H1 (cell line): ENCODE results near the gene NMB. TPM values are rescaled to one million over a fixed set of nuclear protein-coding genes. Genes with fewer than 3 reads are reported as not detected.
A peak's percentile ranks its signal among the peaks of the same experiment; 100 is the strongest.

ENCODE experiments used
- CTCF ChIA-PET: fragments of 300-600 bp; sonication (Branson Sonifier 250); formaldehyde crosslinking; loops from one replicate; lab custom pipeline; 2021; ENCODE audit not compliant: partially characterized antibody; lab: Charles Lee
- POLR2A ChIA-PET: fragments of 300-600 bp; sonication (Branson Sonifier 250); formaldehyde crosslinking; loops from one replicate; lab custom pipeline; 2021; ENCODE audit warnings: inconsistent platforms; ENCODE audit not compliant: partially characterized antibody; lab: Charles Lee
- DNase-seq, 2 experiments: peaks; one replicate each; pipeline versions ENCODE4 v3.0.0 to v3.0.0-alpha.2; 2010 to 2022; ENCODE audit warnings: low spot score in 2 of 2, low read depth in 1 of 2, mixed read lengths in 1 of 2
- FAIRE-seq: peaks from 2 replicates; lab custom pipeline; 2011; peaks lifted over from hg19 to GRCh38; lab: Jason Lieb, UNC
- H2AFZ ChIP-seq: 2 replicates; pipeline ENCODE4 v1.8.1; 2012; ENCODE audit warnings: low read length, inconsistent platforms
- H2AK5ac ChIP-seq: 2 replicates; pipeline ENCODE4 v1.6.1; 2013; ENCODE audit warnings: low read depth, low read length
- H2BK120ac ChIP-seq: replicated peaks from 2 replicates; pipeline ENCODE3; 2013; ENCODE audit warnings: low read depth, low read length, inconsistent platforms
- H2BK12ac ChIP-seq: 2 replicates; pipeline ENCODE4 v1.6.1; 2013; ENCODE audit warnings: low read depth, low read length
- H2BK15ac ChIP-seq: 2 replicates; pipeline ENCODE4 v1.6.1; 2013; ENCODE audit warnings: low read length
- H2BK20ac ChIP-seq: 2 replicates; pipeline ENCODE4 v1.6.1; 2013; ENCODE audit warnings: low read length
- H2BK5ac ChIP-seq: 2 replicates; pipeline ENCODE4 v1.6.1; 2013; ENCODE audit warnings: low read depth, low read length
- H3K14ac ChIP-seq: 2 replicates; pipeline ENCODE4 v1.6.1; 2013; ENCODE audit warnings: inconsistent platforms; ENCODE audit not compliant: insufficient read length
- H3K18ac ChIP-seq: 2 replicates; pipeline ENCODE4 v1.6.1; 2013; ENCODE audit warnings: low read length; ENCODE audit errors: extremely low read depth
- H3K23ac ChIP-seq: 2 replicates; pipeline ENCODE4 v1.6.1; 2013; ENCODE audit warnings: inconsistent platforms; ENCODE audit not compliant: insufficient read length
- H3K23me2 ChIP-seq: 2 replicates; pipeline ENCODE4 v1.6.1; 2013; ENCODE audit warnings: low read depth, low read length
- H3K27ac ChIP-seq: 2 replicates; pipeline ENCODE4 v1.6.1; 2011; ENCODE audit warnings: low read depth, low read length, inconsistent platforms
- H3K27me3 ChIP-seq, 4 experiments: replicated peaks in 1 of 4; 1 replicate in 1 of 4; 2 replicates in 3 of 4; pipeline versions ENCODE4 v1.6.1 to v1.8.1; 2011 to 2013; ENCODE audit warnings: low read length in 3 of 4, mild to moderate bottlenecking in 3 of 4, inconsistent platforms in 2 of 4, mixed read lengths in 2 of 4, moderate library complexity in 1 of 4; ENCODE audit not compliant: control insufficient read depth in 3 of 4, insufficient read depth in 3 of 4; ENCODE audit errors: extremely low read depth in 1 of 4
- H3K36me3 ChIP-seq, 4 experiments: 2 replicates each; pipeline versions ENCODE4 v1.6.1 to v1.8.1; 2011 to 2013; ENCODE audit warnings: mild to moderate bottlenecking in 4 of 4, low read length in 3 of 4, moderate library complexity in 2 of 4, control low read depth in 1 of 4, inconsistent platforms in 1 of 4; ENCODE audit not compliant: insufficient read depth in 4 of 4, control insufficient read depth in 2 of 4
- H3K4ac ChIP-seq: replicated peaks from 2 replicates; pipeline ENCODE3; 2013; ENCODE audit warnings: low read length, low read depth, mixed read lengths, inconsistent platforms; ENCODE audit not compliant: insufficient read length
- H3K4me1 ChIP-seq, 4 experiments: replicated peaks in 1 of 4; 1 replicate in 1 of 4; 2 replicates in 3 of 4; pipeline versions ENCODE4 v1.6.1 to v1.8.1; 2011 to 2013; ENCODE audit warnings: low read length in 3 of 4, inconsistent platforms in 2 of 4, mixed read lengths in 1 of 4; ENCODE audit not compliant: insufficient read depth in 4 of 4, control insufficient read depth in 3 of 4
- H3K4me2 ChIP-seq, 2 experiments: 2 replicates each; pipeline versions ENCODE4 v1.6.1 to v1.8.1; 2011 to 2013; ENCODE audit warnings: low read depth in 2 of 2, low read length in 2 of 2, control low read depth in 1 of 2, inconsistent platforms in 1 of 2, mild to moderate bottlenecking in 1 of 2; ENCODE audit not compliant: insufficient read depth in 1 of 2
- H3K4me3 ChIP-seq, 4 experiments: fragments of 200-600, 300-600 bp in 1 of 4; sonication (generic), shearing (Covaris generic), sonication (Bioruptor Twin) in 1 of 4; 2 replicates each; pipeline versions ENCODE4 v1.5.1 to v1.8.1; 2011 to 2016; ENCODE audit warnings: low read length in 4 of 4, low read depth in 3 of 4, control low read depth in 2 of 4, inconsistent platforms in 2 of 4, mild to moderate bottlenecking in 2 of 4, mixed read lengths in 1 of 4, moderate library complexity in 1 of 4; ENCODE audit not compliant: insufficient read depth in 2 of 4; ENCODE audit errors: extremely low read depth in 1 of 4
- H3K56ac ChIP-seq: replicated peaks from 2 replicates; pipeline ENCODE3; 2013; ENCODE audit warnings: low read depth, mild to moderate bottlenecking, mixed read lengths, low read length, inconsistent platforms; ENCODE audit not compliant: insufficient read length
- H3K79me1 ChIP-seq: 2 replicates; pipeline ENCODE4 v1.6.1; 2013; ENCODE audit warnings: low read depth, low read length, control low read depth
- H3K79me2 ChIP-seq, 2 experiments: 2 replicates each; pipeline versions ENCODE4 v1.6.1 to v1.8.1; 2012 to 2013; ENCODE audit warnings: low read length in 2 of 2, mild to moderate bottlenecking in 2 of 2, inconsistent platforms in 1 of 2; ENCODE audit not compliant: insufficient read depth in 2 of 2, control insufficient read depth in 1 of 2
- H3K9ac ChIP-seq, 4 experiments: replicated peaks in 1 of 4; 1 replicate in 1 of 4; 2 replicates in 3 of 4; pipeline versions ENCODE4 v1.6.1 to v1.8.1; 2011 to 2013; ENCODE audit warnings: low read depth in 3 of 4, low read length in 3 of 4, control low read depth in 2 of 4, mild to moderate bottlenecking in 2 of 4, moderate library complexity in 2 of 4, inconsistent platforms in 1 of 4; ENCODE audit errors: extremely low read depth in 1 of 4
- H3K9me3 ChIP-seq, 2 experiments: 2 replicates each; pipeline versions ENCODE4 v1.6.1 to v1.8.1; 2012 to 2013; ENCODE audit warnings: mild to moderate bottlenecking in 2 of 2, moderate library complexity in 2 of 2, control low read depth in 1 of 2, inconsistent platforms in 1 of 2, low read depth in 1 of 2, low read length in 1 of 2, mixed read lengths in 1 of 2; ENCODE audit not compliant: insufficient read depth in 2 of 2
- H4K20me1 ChIP-seq, 2 experiments: replicated peaks in 1 of 2; 2 replicates each; pipeline versions ENCODE3 to v1.8.1; 2011 to 2013; ENCODE audit warnings: inconsistent platforms in 2 of 2, low read length in 2 of 2, mild to moderate bottlenecking in 1 of 2; ENCODE audit not compliant: insufficient read depth in 2 of 2, control insufficient read depth in 1 of 2
- H4K5ac ChIP-seq: 2 replicates; pipeline ENCODE4 v1.6.1; 2013; ENCODE audit warnings: low read length, low read depth, mixed read lengths, inconsistent platforms; ENCODE audit not compliant: insufficient read length
- H4K8ac ChIP-seq: 2 replicates; pipeline ENCODE4 v1.8.0; 2013; ENCODE audit warnings: mild to moderate bottlenecking, moderate library complexity, low read length, inconsistent platforms; ENCODE audit not compliant: insufficient read depth; ENCODE audit errors: extremely low read depth
- H4K91ac ChIP-seq: replicated peaks from 2 replicates; pipeline ENCODE3; 2013; ENCODE audit warnings: low read length, mixed read lengths, inconsistent platforms; ENCODE audit not compliant: insufficient read length
- BACH1 ChIP-seq: IDR thresholded peaks from 2 replicates; pipeline ENCODE4 v1.6.1; 2012; ENCODE audit warnings: low read length, improper control_type of control experiment
- BRCA1 ChIP-seq: IDR thresholded peaks from 2 replicates; pipeline ENCODE4 v1.6.1; 2012; ENCODE audit warnings: low read depth, low read length, improper control_type of control experiment
- CHD1 ChIP-seq: IDR thresholded peaks from 2 replicates; pipeline ENCODE4 v1.6.1; 2012; ENCODE audit warnings: low read depth, low read length, improper control_type of control experiment
- CHD2 ChIP-seq: IDR thresholded peaks from 2 replicates; pipeline ENCODE4 v1.6.1; 2012; ENCODE audit warnings: low read length, improper control_type of control experiment
- GABPA ChIP-seq: IDR thresholded peaks from 2 replicates; pipeline ENCODE4 v1.6.1; 2011; ENCODE audit warnings: mild to moderate bottlenecking, low read length, moderate library complexity, borderline replicate concordance; ENCODE audit not compliant: insufficient read depth
- GTF2F1 ChIP-seq: IDR thresholded peaks from 2 replicates; pipeline ENCODE4 v1.6.1; 2012; ENCODE audit warnings: low read depth, low read length, improper control_type of control experiment, borderline replicate concordance
- JUND ChIP-seq: IDR thresholded peaks from 2 replicates; pipeline ENCODE4 v1.6.1; 2011; ENCODE audit warnings: mild to moderate bottlenecking, improper control_type of control experiment, low read length
- KDM4A ChIP-seq: IDR thresholded peaks from one replicate; pipeline ENCODE4 v1.7.1; 2012; ENCODE audit warnings: low read depth, mild to moderate bottlenecking, moderate library complexity, low read length, inconsistent platforms; ENCODE audit not compliant: severe bottlenecking
- PHF8 ChIP-seq: fragments of 200-600 bp; sonication (generic); conservative IDR thresholded peaks from 2 replicates; pipeline ENCODE4 v1.7.1; 2012; ENCODE audit warnings: low read depth, mild to moderate bottlenecking, inconsistent platforms, low read length, moderate library complexity
- POLR2A ChIP-seq, 2 experiments: IDR thresholded peaks; 1 replicate in 1 of 2; 2 replicates in 1 of 2; pipeline ENCODE4 v1.6.1; 2011; ENCODE audit warnings: low read depth in 2 of 2, low read length in 2 of 2, mild to moderate bottlenecking in 2 of 2; ENCODE audit errors: control extremely low read depth in 1 of 2
- POLR2AphosphoS5 ChIP-seq: IDR thresholded peaks from 2 replicates; pipeline ENCODE4 v1.6.1; 2011; ENCODE audit warnings: low read depth, low read length
- TAF1 ChIP-seq: IDR thresholded peaks from 2 replicates; pipeline ENCODE4 v1.6.1; 2011; ENCODE audit warnings: mild to moderate bottlenecking, low read depth, low read length
- WGBS, 2 experiments: shearing (Covaris generic) in 1 of 2; methylation state at CpG; one replicate each; pipeline versions ENCODE4 v1.1.6 to v1.1.7; 2013 to 2015; ENCODE audit warnings: low lambda C conversion rate in 2 of 2, mixed read lengths in 2 of 2, inconsistent platforms in 1 of 2, low coverage in 1 of 2, missing lambda C conversion rate in 1 of 2; ENCODE audit not compliant: insufficient replicate concordance in 2 of 2, insufficient coverage in 1 of 2, insufficient read length in 1 of 2; ENCODE audit errors: extremely low coverage in 1 of 2, missing lambda C conversion rate in 1 of 2; 5-methylcytosine and 5-hydroxymethylcytosine counted together
- polyA plus RNA-seq, 7 experiments: library from polyadenylated mRNA; depleted of rRNA in 3 of 7; stranded (reverse) in 5 of 7; unstranded in 2 of 7; fragments of >200 nt in 5 of 7; fragments of 200-250 nt in 2 of 7; gene quantifications; 1 replicate in 5 of 7; 2 replicates in 1 of 7; 4 replicates in 1 of 7; pipeline versions ENCODE4 v1.2.1 to v1.2.3, GENCODE V29; 2011 to 2013; ENCODE audit warnings: missing spikeins in 2 of 7, mixed read lengths in 2 of 7
- total RNA-seq: library from RNA; stranded (reverse); fragmentation: NEBNext Ultra II Directional; extraction: Animal tissue kit (Norgen Biotek cat#: 25700); gene quantifications from 2 replicates; pipeline ENCODE4 v1.2.1, GENCODE V29; 2021

NMB gene
- total and polyA plus RNA-seq, 2 of the 8 experiments (the other 6 are each of a cell fraction or from before 2014, with no cell fraction given): 9.3 to 13.6 TPM

GRCh38 chr15:84653910-84654688, 3.9 kb downstream of the NMB start, which contains the start of gene WDR73:
Gene WDR73 (minus strand): TSS chr15:84654283. CDS start chr15:84654274, 9 bp downstream.
- Histone ChIP-seq H2BK5ac (peak within 1 kb of the TSS; percentile 93), H3K14ac (no peak within 1 kb of the TSS), H3K9me3 (no peaks in the 10 kb centered on the region), H4K8ac (peak within 1 kb of the TSS; percentile 90; the same call in 1 of the 2 replicates), H3K79me2 (peaks cover 0 to 9% of the 10 kb centered on the region in 2 experiments; a peak in 2 of 4 replicates), H2AK5ac (peak within 1 kb of the TSS; percentile 54), H4K20me1 (peaks cover 0 to 1% of the 10 kb centered on the region in 2 experiments), H3K56ac (peak within 1 kb of the TSS; percentile 51), H2BK120ac (no peak within 1 kb of the TSS), H3K27ac (peak within 1 kb of the TSS; percentile 87), H3K27me3 (peaks cover 0 to 13% (median 9%) of the 10 kb centered on the region in 4 experiments; a peak in 5 of 7 replicates), H2AFZ (peak within 1 kb of the TSS; percentile 75), H3K36me3 (peaks cover 5 to 30% (median 13%) of the 10 kb centered on the region in 4 experiments; a peak in 6 of 8 replicates), H3K23ac (no peak within 1 kb of the TSS), H2BK12ac (no peak within 1 kb of the TSS), H2BK15ac (no peak within 1 kb of the TSS), H3K4me3 (peak within 1 kb of the TSS; percentile 86 to 100 (median 95)), H2BK20ac (no peak within 1 kb of the TSS), H3K4me2 (peak within 1 kb of the TSS; percentile 98 to 99), H3K9ac (peak within 1 kb of the TSS; percentile 84 to 95 (median 94)), H3K18ac (peak within 1 kb of the TSS; percentile 95), H3K4ac (peak within 1 kb of the TSS; percentile 63), H3K23me2 (peaks cover 10% of the 10 kb centered on the region), H4K5ac (peak within 1 kb of the TSS; percentile 27), H4K91ac (peak within 1 kb of the TSS; percentile 36), H3K4me1 (peaks cover 0 to 19% (median 12%) of the 10 kb centered on the region in 4 experiments; a peak in 6 of 7 replicates), H3K79me1 (peaks cover 3% of the 10 kb centered on the region; the same call in 1 of the 2 replicates)
- peak; percentile 70 to 98 for DNase-seq
- WGBS, 2 experiments: 1% methylated on average over 49 of the region's 49 CpGs; no CpG with 5 or more reads in 1 of the 2 experiments
- no peak for FAIRE-seq
- ChIA-PET POLR2A (interaction anchor here (0.8 to 3.8 kb wide), 21 partner anchors 9 to 163 kb away, joined by 3 to 38 read pairs (median 5); partner anchors contain the start of genes ALPK3 and ZSCAN2), CTCF (interaction anchor here (0.6 to 10.6 kb wide), 19 partner anchors 14 to 642 kb away, joined by 3 to 86 read pairs (median 4); partner anchors contain the start of gene ZSCAN2)
- TF ChIP-seq JUND (no peak), BRCA1 (peak; percentile 98), KDM4A (peak; percentile 97), POLR2AphosphoS5 (peak; percentile 20), CHD1 (no peak), PHF8 (peak; percentile 79), GABPA (peak; percentile 88; the same call in 1 of the 2 replicates), CHD2 (peak; percentile 100), POLR2A (IDR thresholded peaks at IDR 0.05; ENCODE audit: control extremely low read depth in 1 of 2, low read depth in 2 of 2, low read length in 2 of 2) (peak; percentile 62 to 71; a peak in 2 of 3 replicates), BACH1 (peak; percentile 58), TAF1 (peak; percentile 79), GTF2F1 (no peak)
